Choroid plexus epithelial cell (primary cell): Measurements from ENCODE around the gene TJAP1.
A peak's percentile ranks its signal among the peaks of the same experiment; 100 is the strongest.

Experiments used
- DNase-seq: peaks from one replicate; pipeline ENCODE4 v3.0.0-alpha.2; 2010; ENCODE audit warnings: low read depth
- H3K4me3 ChIP-seq: 2 replicates; pipeline ENCODE4 v1.5.1; 2011; ENCODE audit warnings: low read depth, mild to moderate bottlenecking, control low read depth, low read length, moderate library complexity
- CTCF ChIP-seq: conservative IDR thresholded peaks from 2 replicates; pipeline ENCODE4 v1.5.1; 2011; ENCODE audit warnings: low read depth, mild to moderate bottlenecking, control low read depth, inconsistent platforms, low read length, moderate library complexity

TJAP1 gene

GRCh38 chr6:43516697-43517504 lies 39.5 kb downstream of the TJAP1 start, which contains the start of the genes POLR1C and YIPF3:
Gene POLR1C (plus strand): TSS chr6:43517089. CDS start chr6:43517110, 21 bp downstream.
Gene YIPF3 (minus strand): TSS chr6:43516926. CDS start chr6:43516807, 119 bp downstream.
- TF ChIP-seq CTCF: no peak
- peak; percentile 99 for DNase-seq

GRCh38 chr6:43517505-43518357 lies 40.4 kb downstream of the TJAP1 start:
- no peak for TF ChIP-seq CTCF
- no peak for DNase-seq
- peak overlapping the region; percentile 98 for H3K4me3 ChIP-seq

More at GRCh38 chr6:43516697-43517504, 39.5 kb downstream of the TJAP1 start, which contains the start of the genes POLR1C and YIPF3:
- H3K4me3 ChIP-seq: peak within 1 kb of the TSS; percentile 98

- no peak overlapping the region for H3K4me3 ChIP-seq
- no peak for TF ChIP-seq CTCF
- DNase-seq: no peak
Measured at GRCh38 chr6:43520097-43520496, 42.7 kb downstream of the TJAP1 start.

GRCh38 chr6:43521836-43522235 lies 44.5 kb downstream of the TJAP1 start:
- H3K4me3 ChIP-seq: no peak overlapping the region
- no peak for TF ChIP-seq CTCF
- no peak for DNase-seq

DNA sequence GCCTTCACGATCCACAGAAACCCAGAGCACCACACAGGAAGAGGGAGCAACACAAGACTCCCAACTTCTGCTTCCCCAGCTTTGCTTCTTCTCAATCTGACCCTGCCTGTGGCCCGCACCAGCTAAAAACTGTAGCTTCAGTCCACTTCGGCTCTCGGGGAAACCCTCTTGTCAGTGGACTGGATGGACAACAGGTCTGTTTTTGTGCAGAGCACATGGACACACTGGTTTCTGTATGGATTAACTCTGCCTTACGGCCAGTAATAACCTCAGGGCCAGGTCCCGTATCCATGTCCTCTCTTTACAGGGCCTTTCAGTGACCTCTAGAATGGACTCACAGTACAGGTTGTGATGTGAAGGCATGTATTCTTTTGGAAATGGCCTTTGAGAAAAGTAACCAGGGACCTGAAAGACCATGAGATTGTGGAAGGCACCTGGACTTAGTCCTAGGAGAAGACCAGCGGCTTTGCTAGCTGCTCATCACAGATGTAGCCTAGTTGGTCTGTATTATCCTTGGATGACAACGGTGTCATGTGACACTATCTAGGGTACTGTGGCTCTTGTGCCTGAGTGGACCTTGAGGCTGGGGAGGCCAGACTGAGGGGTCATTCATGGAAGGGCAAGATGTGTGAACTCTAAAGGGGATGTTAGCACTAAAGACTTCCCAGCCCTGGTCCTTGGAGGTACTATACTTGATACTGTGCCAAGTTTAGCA lies 45.3 kb downstream of the TJAP1 start:
- TF ChIP-seq CTCF: no peak
- no peak for DNase-seq
- H3K4me3 ChIP-seq: no peak overlapping the region

DNA sequence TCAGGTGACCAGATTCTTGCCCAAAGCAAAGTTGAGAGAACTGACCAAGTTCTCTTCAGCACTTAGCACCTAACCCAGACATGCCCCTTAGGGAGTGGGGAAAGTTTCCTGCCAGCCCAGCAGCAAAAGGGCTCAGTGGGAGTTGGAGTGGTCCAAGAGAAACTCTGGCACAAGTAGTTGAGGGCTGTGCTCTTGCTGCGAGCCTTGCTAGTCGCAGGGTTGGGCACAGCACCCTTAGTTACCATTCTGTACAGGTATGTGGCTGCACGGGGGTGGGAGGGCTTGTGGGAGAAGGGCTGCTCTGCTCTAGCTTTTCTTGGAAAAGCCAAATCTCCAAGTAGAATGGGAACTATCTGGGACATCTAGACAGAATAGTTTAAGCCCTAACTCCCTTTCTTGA lies 45.9 kb downstream of the TJAP1 start:
- DNase-seq: no peak
- TF ChIP-seq CTCF: no peak
- H3K4me3 ChIP-seq: no peak overlapping the region
